Fibroblast of lung (primary cell): ENCODE results near the gene TAOK1. TPM values are rescaled to one million over a fixed set of nuclear protein-coding genes. Genes with fewer than 3 reads are reported as not detected.

Experiments used
- DNase-seq, 2 donors: peaks; one replicate each; pipeline versions ENCODE4 v3.0.0 to v3.0.0-alpha.2; 2010; ENCODE audit warnings: low read depth in 2 of 2
- H2AFZ ChIP-seq: 2 replicates; pipeline ENCODE4 v1.5.1; 2012; ENCODE audit warnings: low read length, control low read depth, inconsistent platforms
- H3K27ac ChIP-seq: 2 replicates; pipeline ENCODE4 v1.5.1; 2011; ENCODE audit warnings: low read length, control low read depth; ENCODE audit not compliant: insufficient read depth
- H3K27me3 ChIP-seq: 2 replicates; pipeline ENCODE4 v1.5.1; 2011; ENCODE audit warnings: mild to moderate bottlenecking, low read length; ENCODE audit not compliant: control insufficient read depth, insufficient read depth
- H3K36me3 ChIP-seq: 2 replicates; pipeline ENCODE4 v1.5.1; 2011; ENCODE audit warnings: low read length; ENCODE audit not compliant: control insufficient read depth, insufficient read depth
- H3K4me1 ChIP-seq: 2 replicates; pipeline ENCODE4 v1.5.1; 2011; ENCODE audit warnings: low read length; ENCODE audit not compliant: control insufficient read depth, insufficient read depth; ENCODE audit errors: extremely low read depth
- H3K4me2 ChIP-seq: 2 replicates; pipeline ENCODE4 v1.5.1; 2011; ENCODE audit warnings: low read length, control low read depth; ENCODE audit not compliant: insufficient read depth; ENCODE audit errors: extremely low read depth
- H3K4me3 ChIP-seq, 4 experiments: fragments of 200-600 bp in 1 of 4; sonication (generic) in 1 of 4; replicated peaks in 1 of 4; 2 replicates each; pipeline ENCODE4 v1.5.1; 2011 to 2016; ENCODE audit warnings: low read length in 4 of 4, low read depth in 3 of 4, mild to moderate bottlenecking in 3 of 4, control low read depth in 2 of 4, inconsistent platforms in 1 of 4, mixed read lengths in 1 of 4; ENCODE audit not compliant: insufficient read depth in 1 of 4; ENCODE audit errors: control extremely low read depth in 1 of 4
- H3K79me2 ChIP-seq: 2 replicates; pipeline ENCODE4 v1.5.1; 2012; ENCODE audit warnings: mild to moderate bottlenecking, low read length, inconsistent platforms; ENCODE audit not compliant: control insufficient read depth, insufficient read depth
- H3K9ac ChIP-seq: 2 replicates; pipeline ENCODE4 v1.5.1; 2011; ENCODE audit warnings: mild to moderate bottlenecking, low read length, control low read depth; ENCODE audit not compliant: insufficient read depth
- H3K9me3 ChIP-seq: 2 replicates; pipeline ENCODE4 v1.5.1; 2012; ENCODE audit warnings: low read depth, low read length; ENCODE audit not compliant: control insufficient read depth, insufficient read depth
- H4K20me1 ChIP-seq: 2 replicates; pipeline ENCODE4 v1.5.1; 2011; ENCODE audit warnings: low read length; ENCODE audit not compliant: control insufficient read depth, insufficient read depth; ENCODE audit errors: extremely low read depth
- EZH2 ChIP-seq: IDR thresholded peaks from 2 replicates; pipeline ENCODE4 v1.5.1; 2012; ENCODE audit warnings: low read length, control low read depth, mild to moderate bottlenecking; ENCODE audit errors: missing control alignments
- polyA plus RNA-seq, 2 donors: library from polyadenylated mRNA; depleted of rRNA in 1 of 2; stranded (reverse) in 1 of 2; unstranded in 1 of 2; fragments of >200 nt; gene quantifications; 2 replicates each; pipeline ENCODE4 v1.2.1, GENCODE V29; 2011 to 2012; ENCODE audit warnings: missing spikeins in 1 of 2
- total RNA-seq: library from RNA; depleted of rRNA; stranded (reverse); fragments of >200 nt; gene quantifications from 2 replicates; pipeline ENCODE4 v1.2.1, GENCODE V29; 2014
- TF ChIP-seq, protein P1 (sequence below), 2 donors: IDR thresholded peaks in 1 of 2; conservative IDR thresholded peaks in 1 of 2; 1 replicate in 1 of 2; 2 replicates in 1 of 2; pipeline ENCODE4 v1.5.1; 2011 to 2012; ENCODE audit warnings: low read length in 2 of 2, control low read depth in 1 of 2, inconsistent platforms in 1 of 2, low read depth in 1 of 2, mild to moderate bottlenecking in 1 of 2

TAOK1 gene
- total and polyA plus RNA-seq, 2 donors (not counting 1 experiment from before 2014, with no cell fraction given) = 35.1 to 62.8 TPM

- Histone ChIP-seq H3K27me3 (no peaks in the 10 kb centered on the region), H2AFZ (no peak overlapping the region), H3K4me2 (no peak overlapping the region), H3K4me3 (no peak overlapping the region), H4K20me1 (no peaks in the 10 kb centered on the region), H3K27ac (no peak overlapping the region), H3K9me3 (no peaks in the 10 kb centered on the region), H3K79me2 (peaks cover 14% of the 10 kb centered on the region), H3K36me3 (peaks cover 32% of the 10 kb centered on the region), H3K4me1 (peaks cover 4% of the 10 kb centered on the region), H3K9ac (no peak overlapping the region)
- DNase-seq = peak; percentile 68 to 75
- TF ChIP-seq, protein P1, sequence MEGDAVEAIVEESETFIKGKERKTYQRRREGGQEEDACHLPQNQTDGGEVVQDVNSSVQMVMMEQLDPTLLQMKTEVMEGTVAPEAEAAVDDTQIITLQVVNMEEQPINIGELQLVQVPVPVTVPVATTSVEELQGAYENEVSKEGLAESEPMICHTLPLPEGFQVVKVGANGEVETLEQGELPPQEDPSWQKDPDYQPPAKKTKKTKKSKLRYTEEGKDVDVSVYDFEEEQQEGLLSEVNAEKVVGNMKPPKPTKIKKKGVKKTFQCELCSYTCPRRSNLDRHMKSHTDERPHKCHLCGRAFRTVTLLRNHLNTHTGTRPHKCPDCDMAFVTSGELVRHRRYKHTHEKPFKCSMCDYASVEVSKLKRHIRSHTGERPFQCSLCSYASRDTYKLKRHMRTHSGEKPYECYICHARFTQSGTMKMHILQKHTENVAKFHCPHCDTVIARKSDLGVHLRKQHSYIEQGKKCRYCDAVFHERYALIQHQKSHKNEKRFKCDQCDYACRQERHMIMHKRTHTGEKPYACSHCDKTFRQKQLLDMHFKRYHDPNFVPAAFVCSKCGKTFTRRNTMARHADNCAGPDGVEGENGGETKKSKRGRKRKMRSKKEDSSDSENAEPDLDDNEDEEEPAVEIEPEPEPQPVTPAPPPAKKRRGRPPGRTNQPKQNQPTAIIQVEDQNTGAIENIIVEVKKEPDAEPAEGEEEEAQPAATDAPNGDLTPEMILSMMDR (conservative IDR thresholded peaks at IDR 0.05 in 1 of 2, IDR thresholded peaks at IDR 0.05 in 1 of 2; ENCODE audit: low read depth in 1 of 2, low read length in 2 of 2) = peak; percentile 65 to 78
- no peak for TF ChIP-seq EZH2
These were observed 190.0 kb downstream of the TAOK1 start for GRCh38 chr17:29579866-29580771.

GRCh38 chr17:29581583-29582253 is 191.6 kb downstream of the TAOK1 start:
- no peaks in the 10 kb centered on the region for H3K9me3 ChIP-seq
- TF ChIP-seq, protein P1 (conservative IDR thresholded peaks at IDR 0.05 in 1 of 2, IDR thresholded peaks at IDR 0.05 in 1 of 2; ENCODE audit: low read depth in 1 of 2, low read length in 2 of 2) = no peak
- TF ChIP-seq EZH2 = no peak
- peaks cover 4% of the 10 kb centered on the region for H3K4me1 ChIP-seq
- H3K4me3 ChIP-seq = no peak overlapping the region
- H3K27ac ChIP-seq = no peak overlapping the region
- H2AFZ ChIP-seq = no peak overlapping the region
- no peaks in the 10 kb centered on the region for H3K27me3 ChIP-seq
- H3K79me2 ChIP-seq = peaks cover 30% of the 10 kb centered on the region
- H3K9ac ChIP-seq = no peak overlapping the region
- peaks cover 19% of the 10 kb centered on the region for H3K36me3 ChIP-seq
- H4K20me1 ChIP-seq = no peaks in the 10 kb centered on the region
- H3K4me2 ChIP-seq = no peak overlapping the region
- no peak for DNase-seq

DNA sequence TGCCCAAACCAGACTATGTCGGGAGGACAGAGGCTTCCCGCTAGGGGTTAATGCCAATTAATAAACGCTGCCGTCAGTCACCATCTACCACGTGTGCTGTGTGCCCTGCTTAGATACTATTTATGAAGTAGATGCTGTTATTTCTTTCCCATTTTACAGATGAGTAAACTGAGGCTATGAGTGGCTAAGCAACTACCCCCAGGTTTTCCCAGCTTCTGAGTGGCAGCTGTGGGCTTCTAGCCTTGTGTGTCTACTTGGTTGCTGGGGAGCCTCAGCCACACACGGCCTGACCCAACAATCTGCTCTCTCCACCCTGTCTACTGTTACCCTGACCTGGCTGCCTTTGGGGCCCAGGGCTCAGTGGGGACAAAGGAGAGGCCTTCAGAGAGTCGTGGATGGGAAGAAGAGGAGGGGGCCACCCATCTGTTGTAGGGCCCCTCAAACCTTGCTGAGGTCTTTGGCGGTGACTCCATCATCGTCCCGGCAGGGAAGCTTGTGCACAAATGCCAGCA is 192.1 kb downstream of the TAOK1 start:
- Histone ChIP-seq H2AFZ (no peak overlapping the region), H3K9ac (no peak overlapping the region), H4K20me1 (no peaks in the 10 kb centered on the region), H3K79me2 (peaks cover 36% of the 10 kb centered on the region), H3K27ac (no peak overlapping the region), H3K4me2 (no peak overlapping the region), H3K36me3 (peaks cover 16% of the 10 kb centered on the region), H3K27me3 (no peaks in the 10 kb centered on the region), H3K4me3 (no peak overlapping the region), H3K9me3 (no peaks in the 10 kb centered on the region), H3K4me1 (peaks cover 4% of the 10 kb centered on the region)
- DNase-seq = no peak
- TF ChIP-seq, protein P1 (conservative IDR thresholded peaks at IDR 0.05 in 1 of 2, IDR thresholded peaks at IDR 0.05 in 1 of 2; ENCODE audit: low read depth in 1 of 2, low read length in 2 of 2) = no peak
- TF ChIP-seq EZH2 = no peak
